IMR-90 (cell line): Measurements from ENCODE around the gene BCL2. TPM values are rescaled to one million over a fixed set of nuclear protein-coding genes. Genes with fewer than 3 reads are reported as not detected.

ENCODE experiments used
- ATAC-seq: fragments of 200-7000 bp; cut with Tn5 transposase; 2 replicates; pipeline ENCODE4 v1.9.1; 2020; ENCODE audit warnings: low read depth, mild to moderate bottlenecking, moderate library complexity
- BruUV-seq: library from RNA; stranded (reverse); fragments of 400-500 nt; replicated peaks from 2 replicates; lab custom pipeline; 2021; lab: Mats Ljungman, UMichigan
- CTCF ChIA-PET: fragments of 300-600 bp; formaldehyde crosslinking; extraction: SDS; loops from one replicate; lab custom pipeline; 2021; ENCODE audit warnings: antibody characterized with exemption; lab: Yijun Ruan, JAX
- POLR2A ChIA-PET: fragments of 300-600 bp; sonication (Branson Sonifier 250); formaldehyde crosslinking; loops from one replicate; lab custom pipeline; 2022; ENCODE audit warnings: antibody characterized with exemption; ENCODE audit not compliant: unreplicated experiment; lab: Charles Lee
- DNase-seq: peaks from one replicate; pipeline ENCODE4 v3.0.0; 2013
- H2AFZ ChIP-seq: replicated peaks from 2 replicates; pipeline ENCODE3; 2013; ENCODE audit warnings: low read length, mild to moderate bottlenecking; ENCODE audit not compliant: poor library complexity
- H2AK5ac ChIP-seq: 2 replicates; pipeline ENCODE4 v1.6.1; 2013; ENCODE audit warnings: low read depth, low read length, inconsistent platforms
- H2AK9ac ChIP-seq: replicated peaks from 2 replicates; pipeline ENCODE3; 2013; ENCODE audit warnings: mild to moderate bottlenecking, low read depth, low read length, moderate library complexity; ENCODE audit not compliant: poor library complexity
- H2BK120ac ChIP-seq: 2 replicates; pipeline ENCODE4 v1.6.1; 2013; ENCODE audit warnings: low read depth, low read length, inconsistent platforms
- H2BK15ac ChIP-seq: 3 replicates; pipeline ENCODE4 v1.6.1; 2013; ENCODE audit warnings: low read depth, low read length, inconsistent platforms
- H2BK20ac ChIP-seq: 2 replicates; pipeline ENCODE4 v1.6.1; 2013; ENCODE audit warnings: low read depth, mild to moderate bottlenecking, inconsistent platforms, low read length, moderate library complexity
- H2BK5ac ChIP-seq: 2 replicates; pipeline ENCODE4 v1.6.1; 2013; ENCODE audit warnings: mild to moderate bottlenecking, low read depth, low read length, inconsistent platforms; ENCODE audit not compliant: poor library complexity, severe bottlenecking
- H3K14ac ChIP-seq: replicated peaks from 2 replicates; pipeline ENCODE4 v1.6.1; 2013; ENCODE audit warnings: low read depth, low read length, inconsistent platforms
- H3K18ac ChIP-seq: 2 replicates; pipeline ENCODE4 v1.6.1; 2013; ENCODE audit warnings: low read depth, low read length, control low read depth
- H3K23ac ChIP-seq: 2 replicates; pipeline ENCODE4 v1.6.1; 2013; ENCODE audit warnings: low read depth, low read length, inconsistent platforms
- H3K27ac ChIP-seq: 2 replicates; pipeline ENCODE4 v1.5.1; 2013; ENCODE audit warnings: mild to moderate bottlenecking, control low read depth, low read length; ENCODE audit not compliant: insufficient read depth
- H3K27me3 ChIP-seq: 2 replicates; pipeline ENCODE4 v1.6.1; 2013; ENCODE audit warnings: low read length; ENCODE audit not compliant: control insufficient read depth, insufficient read depth
- H3K36me3 ChIP-seq: 2 replicates; pipeline ENCODE4 v1.6.1; 2013; ENCODE audit warnings: low read length, mixed read lengths; ENCODE audit not compliant: control insufficient read depth, insufficient read depth
- H3K4ac ChIP-seq: 2 replicates; pipeline ENCODE4 v1.6.1; 2013; ENCODE audit warnings: low read depth, low read length, inconsistent platforms
- H3K4me1 ChIP-seq: 2 replicates; pipeline ENCODE4 v1.6.1; 2013; ENCODE audit warnings: low read length, mixed read lengths; ENCODE audit not compliant: control insufficient read depth, insufficient read depth
- H3K4me2 ChIP-seq: 2 replicates; pipeline ENCODE4 v1.6.1; 2013; ENCODE audit warnings: low read depth, mild to moderate bottlenecking, control low read depth, low read length, moderate library complexity
- H3K4me3 ChIP-seq: 2 replicates; pipeline ENCODE4 v1.5.1; 2013; ENCODE audit warnings: low read depth, mild to moderate bottlenecking, control low read depth, low read length, moderate library complexity; ENCODE audit not compliant: insufficient read depth
- H3K56ac ChIP-seq: 2 replicates; pipeline ENCODE4 v1.6.1; 2013; ENCODE audit warnings: low read length, inconsistent platforms; ENCODE audit not compliant: insufficient read depth; ENCODE audit errors: extremely low read depth
- H3K79me1 ChIP-seq, 2 experiments: 2 replicates each; pipeline ENCODE4 v1.6.1; 2013; ENCODE audit warnings: low read length in 2 of 2, inconsistent platforms in 1 of 2, low read depth in 1 of 2
- H3K9ac ChIP-seq: 2 replicates; pipeline ENCODE4 v1.6.1; 2013; ENCODE audit warnings: low read depth, low read length, control low read depth
- H3K9me1 ChIP-seq: 2 replicates; pipeline ENCODE4 v1.6.1; 2013; ENCODE audit warnings: low read length, inconsistent platforms; ENCODE audit not compliant: insufficient read depth
- H3K9me3 ChIP-seq: 2 replicates; pipeline ENCODE4 v1.6.1; 2013; ENCODE audit warnings: low read length; ENCODE audit not compliant: control insufficient read depth, insufficient read depth
- H4K20me1 ChIP-seq: 2 replicates; pipeline ENCODE4 v1.6.1; 2013; ENCODE audit warnings: low read length, inconsistent platforms; ENCODE audit not compliant: insufficient read depth
- H4K5ac ChIP-seq: 2 replicates; pipeline ENCODE4 v1.6.1; 2013; ENCODE audit warnings: mild to moderate bottlenecking, low read depth, low read length, control low read depth
- H4K8ac ChIP-seq, 2 experiments: 2 replicates each; pipeline ENCODE4 v1.6.1; 2013; ENCODE audit warnings: low read depth in 2 of 2, low read length in 2 of 2, control low read depth in 1 of 2, inconsistent platforms in 1 of 2
- H4K91ac ChIP-seq: 2 replicates; pipeline ENCODE4 v1.6.1; 2013; ENCODE audit warnings: low read depth, low read length, inconsistent platforms; ENCODE audit not compliant: insufficient read depth
- BHLHE40 ChIP-seq: fragments of 150-350 bp; IDR thresholded peaks from 2 replicates; pipeline ENCODE4 v1.6.1; 2016; ENCODE audit warnings: mild to moderate bottlenecking, low read depth, low read length
- CEBPB ChIP-seq: IDR thresholded peaks from 2 replicates; pipeline ENCODE4 v1.6.1; 2012; ENCODE audit warnings: low read depth, low read length, improper control_type of control experiment
- CHD1 ChIP-seq: IDR thresholded peaks from 2 replicates; pipeline ENCODE4 v1.6.1; 2012; ENCODE audit warnings: low read depth, low read length, improper control_type of control experiment
- CTCF ChIP-seq: conservative IDR thresholded peaks from 2 replicates; pipeline ENCODE4 v1.5.1; 2012; ENCODE audit warnings: mild to moderate bottlenecking, low read depth, low read length, improper control_type of control experiment
- FOS ChIP-seq: fragments of 150-350 bp; IDR thresholded peaks from 2 replicates; pipeline ENCODE4 v1.6.1; 2016; ENCODE audit warnings: low read depth, low read length
- MAFK ChIP-seq: IDR thresholded peaks from 2 replicates; pipeline ENCODE4 v1.6.1; 2012; ENCODE audit warnings: low read depth, low read length, improper control_type of control experiment
- MAZ ChIP-seq: IDR thresholded peaks from 2 replicates; pipeline ENCODE4 v1.6.1; 2012; ENCODE audit warnings: low read depth, mild to moderate bottlenecking, low read length, improper control_type of control experiment, moderate library complexity, borderline replicate concordance
- NFE2L2 ChIP-seq: fragments of 150-350 bp; IDR thresholded peaks from 2 replicates; pipeline ENCODE4 v1.6.1; 2016; ENCODE audit warnings: low read depth, mild to moderate bottlenecking, low read length
- POLR2A ChIP-seq: IDR thresholded peaks from 2 replicates; pipeline ENCODE4 v1.6.1; 2012; ENCODE audit warnings: mild to moderate bottlenecking, low read depth, low read length
- RAD21 ChIP-seq: IDR thresholded peaks from 2 replicates; pipeline ENCODE4 v1.6.1; 2012; ENCODE audit warnings: low read length, improper control_type of control experiment
- RCOR1 ChIP-seq: IDR thresholded peaks from 2 replicates; pipeline ENCODE4 v1.6.1; 2012; ENCODE audit warnings: mild to moderate bottlenecking, low read length, improper control_type of control experiment; ENCODE audit not compliant: insufficient replicate concordance
- RFX5 ChIP-seq: IDR thresholded peaks from 2 replicates; pipeline ENCODE4 v1.8.0; 2012; ENCODE audit warnings: low read depth, mild to moderate bottlenecking, low read length, moderate library complexity
- SMC3 ChIP-seq: fragments of 150-350 bp; IDR thresholded peaks from 2 replicates; pipeline ENCODE4 v1.6.1; 2016; ENCODE audit warnings: low read depth, mild to moderate bottlenecking, antibody characterized with exemption, low read length, moderate library complexity
- WGBS, 2 experiments: methylation state at CpG; one replicate each; pipeline versions ENCODE4 v1.1.5 to v1.1.7; 2013; ENCODE audit warnings: missing lambda C conversion rate in 2 of 2; ENCODE audit not compliant: insufficient read length in 1 of 2; ENCODE audit errors: extremely low coverage in 2 of 2; 5-methylcytosine and 5-hydroxymethylcytosine counted together
- dilution Hi-C: fragments of 300-500 bp; cut with HindIII; formaldehyde crosslinking; loops from one replicate; pipeline ENCODE4 v1.14.3; 2018; ENCODE audit warnings: low sequenced_read_pairs; ENCODE audit not compliant: unreplicated experiment
- in situ Hi-C: fragments of 300-500 bp; cut with MboI; formaldehyde crosslinking; loops from 3 replicates; pipeline ENCODE4 v1.14.3; 2019; ENCODE audit warnings: low sequenced_read_pairs, inconsistent platforms, mixed read lengths
- intact Hi-C: fragments of 100-400 bp; cut with micrococcal nuclease; formaldehyde crosslinking; loops from 2 replicates; pipeline ENCODE4 v1.10.0; 2022
- polyA plus RNA-seq, 3 experiments: library from polyadenylated mRNA; depleted of rRNA; stranded (reverse); fragments of >200 nt; gene quantifications; 2 replicates each; pipeline ENCODE4 v1.2.3, GENCODE V29; 2012; ENCODE audit warnings: low replicate concordance in 1 of 3
- total RNA-seq: library from RNA; depleted of rRNA; stranded (reverse); fragments of >200 nt; gene quantifications from 2 replicates; pipeline ENCODE4 v1.2.3, GENCODE V29; 2012
- TF ChIP-seq, protein P1 (sequence below): fragments of 150-350 bp; IDR thresholded peaks from 2 replicates; pipeline ENCODE4 v1.6.1; 2016; ENCODE audit warnings: low read depth, mild to moderate bottlenecking, low read length, moderate library complexity, borderline replicate concordance

BCL2 gene
- total and polyA plus RNA-seq, 2 of the 4 experiments (the other 2 are of a cell fraction): 0.24 to 0.54 TPM

DNA sequence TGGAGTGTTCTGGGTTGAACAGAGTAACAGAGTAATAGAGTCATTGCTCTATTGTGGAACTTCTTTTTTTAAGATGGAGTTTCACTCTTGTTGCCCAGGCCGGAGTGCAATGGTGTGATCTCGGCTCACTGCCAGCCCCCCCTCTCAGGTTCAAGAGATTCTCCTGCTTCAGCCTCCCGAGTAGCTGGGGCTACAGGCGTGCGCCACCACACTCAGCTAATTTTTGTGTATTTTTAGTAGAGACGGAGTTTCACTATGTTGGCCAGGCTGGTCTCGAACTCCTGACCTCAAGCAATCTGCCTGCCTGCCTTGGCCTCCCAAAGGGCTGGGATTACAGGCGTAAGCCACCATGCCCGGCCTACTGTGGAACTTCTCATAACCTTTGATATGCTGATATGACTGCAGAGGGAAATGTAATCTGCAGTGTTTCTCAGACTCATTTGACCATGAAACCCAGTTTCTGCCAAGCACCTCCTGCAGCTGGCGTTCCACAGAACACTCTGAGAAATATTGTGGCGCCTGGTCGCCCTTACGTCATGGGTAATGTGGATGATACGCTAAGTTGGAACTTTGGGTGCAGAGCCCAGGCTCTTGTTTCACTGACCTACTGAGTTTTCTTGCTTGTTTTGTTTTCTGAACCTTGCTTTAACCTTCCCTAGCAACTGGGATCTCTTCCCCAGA lies 213.8 kb downstream of the BCL2 start:
- Histone ChIP-seq H3K36me3 (no peaks in the 10 kb centered on the region), H2BK5ac (no peak overlapping the region)
- in situ Hi-C loops: no loop called here

More for the DNA sequence above, 213.8 kb downstream of the BCL2 start:
- no TSS peak for BruUV-seq
- Histone ChIP-seq H3K4ac (no peak overlapping the region), H3K18ac (no peak overlapping the region), H2AK9ac (no peak overlapping the region), H2BK20ac (no peak overlapping the region), H3K9me3 (no peaks in the 10 kb centered on the region), H2BK15ac (no peak overlapping the region), H3K4me2 (no peak overlapping the region), H3K23ac (no peak overlapping the region), H2AFZ (no peak overlapping the region), H4K91ac (no peak overlapping the region), H3K4me1 (no peaks in the 10 kb centered on the region), H3K9ac (no peak overlapping the region), H3K56ac (no peak overlapping the region; the same call in 1 of the 2 replicates), H4K5ac (no peak overlapping the region), H3K27me3 (peaks cover 6% of the 10 kb centered on the region), H3K14ac (no peak overlapping the region), H2AK5ac (no peak overlapping the region), H3K9me1 (no peaks in the 10 kb centered on the region; the same call in 1 of the 2 replicates), H2BK120ac (no peak overlapping the region), H4K8ac (no peak overlapping the region), H4K20me1 (no peaks in the 10 kb centered on the region), H3K4me3 (no peak overlapping the region), H3K27ac (no peak overlapping the region), H3K79me1 (no peaks in the 10 kb centered on the region)
- dilution Hi-C loops: no loop called here
- intact Hi-C loops: no loop called here
- no peak for ATAC-seq
- CTCF ChIA-PET: interaction anchor here (1.2 kb wide), 1 partner anchor 10 kb away, joined by 3 read pairs; no protein-coding TSS in a partner anchor
- POLR2A ChIA-PET: no interaction called here
- no peak for DNase-seq
- 93% methylated on average over 5 of the region's 14 CpGs; no CpG with 5 or more reads in 1 of the 2 experiments for WGBS, 2 experiments
- TF ChIP-seq RAD21: no peak
- no peak for TF ChIP-seq SMC3
- TF ChIP-seq FOS: no peak
- TF ChIP-seq BHLHE40: no peak
- no peak for TF ChIP-seq MAZ
- no peak for TF ChIP-seq RFX5
- TF ChIP-seq NFE2L2: no peak
- TF ChIP-seq CTCF: no peak
- no peak for TF ChIP-seq CHD1
- TF ChIP-seq, protein P1, sequence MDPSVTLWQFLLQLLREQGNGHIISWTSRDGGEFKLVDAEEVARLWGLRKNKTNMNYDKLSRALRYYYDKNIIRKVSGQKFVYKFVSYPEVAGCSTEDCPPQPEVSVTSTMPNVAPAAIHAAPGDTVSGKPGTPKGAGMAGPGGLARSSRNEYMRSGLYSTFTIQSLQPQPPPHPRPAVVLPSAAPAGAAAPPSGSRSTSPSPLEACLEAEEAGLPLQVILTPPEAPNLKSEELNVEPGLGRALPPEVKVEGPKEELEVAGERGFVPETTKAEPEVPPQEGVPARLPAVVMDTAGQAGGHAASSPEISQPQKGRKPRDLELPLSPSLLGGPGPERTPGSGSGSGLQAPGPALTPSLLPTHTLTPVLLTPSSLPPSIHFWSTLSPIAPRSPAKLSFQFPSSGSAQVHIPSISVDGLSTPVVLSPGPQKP: no peak
- no peak for TF ChIP-seq RCOR1
- no peak for TF ChIP-seq CEBPB
- TF ChIP-seq MAFK: no peak
- no peak for TF ChIP-seq POLR2A
